Stimulated activated naive CD8-positive, alpha-beta T cell treated with anti-CD3 and anti-CD28 coated beads, Interleukin-15, Interleukin-2, amounts not matched to agents 100 U/mL and 50 U/mL, for 24 hours (primary cell): Measurements from ENCODE around the gene TMPRSS2.
"Not testable (repeated sequence)": the region's sequence is repeated elsewhere in the genome, so short reads cannot be mapped to it uniquely, and the experiment has no call there.

ENCODE experiments used
- ATAC-seq: fragments of 150-1000 bp; cut with Tn5 transposase; one replicate; pipeline ENCODE4 v1.10.0; 2021
- DNase-seq: peaks from one replicate; pipeline ENCODE4 v3.0.0; 2021

TMPRSS2 gene

GRCh38 chr21:41425954-41426675, 81.8 kb downstream of the TMPRSS2 start, which contains the start of gene MX1:
TSS of gene MX1 (plus strand) at chr21:41426239. CDS start at chr21:41432071, 5,832 bp downstream.
- DNase-seq (peak; percentile 83), ATAC-seq (peak; percentile 96)

GRCh38 chr21:41425588-41425953, 82.4 kb downstream of the TMPRSS2 start:
- no peak for DNase-seq
- no peak for ATAC-seq

- not testable (repeated sequence) for ATAC-seq, DNase-seq
These were observed 84.7 kb downstream of the TMPRSS2 start for GRCh38 chr21:41423305-41423636.

- DNase-seq (no peak), ATAC-seq (no peak)
These were observed 85.2 kb downstream of the TMPRSS2 start for GRCh38 chr21:41422546-41423304.

- DNase-seq, result not testable (repeated sequence)
These were observed 87.0 kb downstream of the TMPRSS2 start for GRCh38 chr21:41420998-41421397.

GRCh38 chr21:41419921-41420862, 87.8 kb downstream of the TMPRSS2 start:
- ATAC-seq (peak; percentile 80), DNase-seq (peak; percentile 55)

More at GRCh38 chr21:41420998-41421397, 87.0 kb downstream of the TMPRSS2 start:
- not testable (repeated sequence) for ATAC-seq

- ATAC-seq, result no peak
- no peak for DNase-seq
These were observed 88.8 kb downstream of the TMPRSS2 start for GRCh38 chr21:41418956-41419680.

- no peak for ATAC-seq
- no peak for DNase-seq
These were observed 89.6 kb downstream of the TMPRSS2 start for GRCh38 chr21:41418393-41418792.

GRCh38 chr21:41417505-41417904, 90.5 kb downstream of the TMPRSS2 start:
- not testable (repeated sequence) for ATAC-seq, DNase-seq
